ENCODE measurements around the gene SLC13A4.

GRCh38 chr7:135704698-135705097 lies 23.3 kb downstream of the SLC13A4 start:
- TF ChIP-seq, protein P1, sequence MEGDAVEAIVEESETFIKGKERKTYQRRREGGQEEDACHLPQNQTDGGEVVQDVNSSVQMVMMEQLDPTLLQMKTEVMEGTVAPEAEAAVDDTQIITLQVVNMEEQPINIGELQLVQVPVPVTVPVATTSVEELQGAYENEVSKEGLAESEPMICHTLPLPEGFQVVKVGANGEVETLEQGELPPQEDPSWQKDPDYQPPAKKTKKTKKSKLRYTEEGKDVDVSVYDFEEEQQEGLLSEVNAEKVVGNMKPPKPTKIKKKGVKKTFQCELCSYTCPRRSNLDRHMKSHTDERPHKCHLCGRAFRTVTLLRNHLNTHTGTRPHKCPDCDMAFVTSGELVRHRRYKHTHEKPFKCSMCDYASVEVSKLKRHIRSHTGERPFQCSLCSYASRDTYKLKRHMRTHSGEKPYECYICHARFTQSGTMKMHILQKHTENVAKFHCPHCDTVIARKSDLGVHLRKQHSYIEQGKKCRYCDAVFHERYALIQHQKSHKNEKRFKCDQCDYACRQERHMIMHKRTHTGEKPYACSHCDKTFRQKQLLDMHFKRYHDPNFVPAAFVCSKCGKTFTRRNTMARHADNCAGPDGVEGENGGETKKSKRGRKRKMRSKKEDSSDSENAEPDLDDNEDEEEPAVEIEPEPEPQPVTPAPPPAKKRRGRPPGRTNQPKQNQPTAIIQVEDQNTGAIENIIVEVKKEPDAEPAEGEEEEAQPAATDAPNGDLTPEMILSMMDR (IDR thresholded peaks at IDR 0.05), result no peak
- no peak for TF ChIP-seq POLR2A (IDR thresholded peaks at IDR 0.05)

All from lower leg skin (tissue), 3 donors.